Muscle of leg (tissue), 11 donors: ENCODE results near the gene SLC35F1. TPM values are rescaled to one million over a fixed set of nuclear protein-coding genes. Genes with fewer than 3 reads are reported as not detected.

Experiments used
- DNase-seq: peaks from one replicate; pipeline ENCODE4 v3.0.0; 2013
- H3K27ac ChIP-seq: one replicate; pipeline ENCODE4 v1.5.1; 2013; ENCODE audit warnings: mild to moderate bottlenecking, low read length, control low read depth
- H3K27me3 ChIP-seq: one replicate; pipeline ENCODE4 v1.6.1; 2013; ENCODE audit warnings: low read length; ENCODE audit not compliant: control insufficient read depth, insufficient read depth
- H3K36me3 ChIP-seq: one replicate; pipeline ENCODE4 v1.6.1; 2013; ENCODE audit warnings: low read length; ENCODE audit not compliant: control insufficient read depth, insufficient read depth
- H3K4me1 ChIP-seq: one replicate; pipeline ENCODE4 v1.6.1; 2013; ENCODE audit warnings: low read length; ENCODE audit not compliant: control insufficient read depth, insufficient read depth
- H3K4me3 ChIP-seq: one replicate; pipeline ENCODE4 v1.5.1; 2013; ENCODE audit warnings: low read length, control low read depth
- H3K9me3 ChIP-seq: replicated peaks from 2 replicates; pipeline ENCODE4 v1.6.1; 2013; ENCODE audit warnings: low read depth, low read length; ENCODE audit not compliant: control insufficient read depth
- WGBS: methylation state at CpG from one replicate; pipeline ENCODE4 v1.1.5; 2013; ENCODE audit warnings: missing lambda C conversion rate; ENCODE audit not compliant: insufficient coverage; 5-methylcytosine and 5-hydroxymethylcytosine counted together
- polyA plus RNA-seq, 8 donors: library from polyadenylated mRNA; unstranded; fragments of 120-200 nt; gene quantifications; one replicate each; pipeline versions ENCODE4 v1.2.1 to v1.2.3, GENCODE V29; 2013; ENCODE audit warnings: inconsistent platforms in 1 of 8, low replicate concordance in 1 of 8; ENCODE audit not compliant: insufficient read length in 8 of 8, insufficient read depth in 1 of 8
- total RNA-seq: library from RNA; stranded (reverse); fragments of 120-200 nt; gene quantifications from one replicate; pipeline ENCODE4 v1.2.4, GENCODE V29; 2013

SLC35F1 gene
- total and polyA plus RNA-seq, 9 donors, result 1.5 to 6.2 (median 2.1) TPM

DNA sequence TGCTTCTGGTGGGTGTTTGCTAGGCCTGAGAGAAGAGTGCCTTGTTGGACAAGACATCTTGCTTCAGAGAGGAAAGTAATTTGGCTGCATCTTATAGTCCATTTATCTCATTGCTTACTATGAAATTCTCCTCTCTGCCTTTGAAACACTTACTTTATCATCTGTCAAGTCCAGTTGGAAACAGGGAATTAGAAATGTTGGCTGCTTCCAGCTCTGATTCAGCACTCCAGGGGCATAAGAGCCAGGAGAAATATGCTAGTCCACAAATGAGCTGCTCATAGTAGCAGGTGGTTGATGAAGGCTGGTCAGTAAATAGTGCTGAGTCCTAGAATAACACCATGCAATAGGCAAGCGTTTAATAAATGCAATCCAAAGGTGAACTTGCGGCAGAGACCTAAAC lies 227.1 kb downstream of the SLC35F1 start:
- no peak for DNase-seq
- H3K9me3 ChIP-seq, result no peaks in the 10 kb centered on the region
- peaks cover 2% of the 10 kb centered on the region for H3K4me1 ChIP-seq
- no peak overlapping the region for H3K4me3 ChIP-seq
- no peak overlapping the region for H3K27ac ChIP-seq
- no peaks in the 10 kb centered on the region for H3K27me3 ChIP-seq
- whole genome bisulfite sequencing, result 77% methylated on average over 2 of the region's 2 CpGs
- H3K36me3 ChIP-seq, result no peaks in the 10 kb centered on the region

DNA sequence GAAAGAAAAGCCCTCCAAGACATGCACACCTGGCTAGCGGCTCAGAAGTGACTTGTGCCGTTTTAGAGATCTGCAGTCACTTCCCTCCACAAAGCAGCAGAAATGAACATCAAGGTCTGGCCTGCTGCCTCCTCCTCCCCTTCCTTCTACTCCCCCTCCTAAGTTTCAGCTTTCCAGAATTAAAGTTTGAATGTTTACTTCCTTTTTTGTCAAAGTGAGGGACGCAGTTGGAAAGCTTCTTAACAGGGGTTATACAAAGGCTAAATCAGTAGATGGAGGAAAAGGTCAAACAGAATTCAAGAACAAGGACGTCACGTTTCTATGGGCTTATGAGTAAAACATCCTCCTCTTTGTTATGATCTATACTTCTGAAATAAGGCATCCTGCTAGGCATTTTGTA lies 227.7 kb downstream of the SLC35F1 start:
- Histone ChIP-seq H3K27ac (peak overlapping the region; percentile 14), H3K27me3 (no peaks in the 10 kb centered on the region), H3K4me1 (peaks cover 2% of the 10 kb centered on the region), H3K9me3 (no peaks in the 10 kb centered on the region), H3K36me3 (no peaks in the 10 kb centered on the region), H3K4me3 (no peak overlapping the region)
- WGBS, result no CpG with 5 or more reads among the region's 5 CpGs
- peak; percentile 43 for DNase-seq

GRCh38 chr6:118135371-118135770 lies 228.3 kb downstream of the SLC35F1 start:
- 80% methylated on average over 1 of the region's 2 CpGs for WGBS
- H3K4me3 ChIP-seq, result no peak overlapping the region
- H3K36me3 ChIP-seq, result no peaks in the 10 kb centered on the region
- peaks cover 2% of the 10 kb centered on the region for H3K4me1 ChIP-seq
- no peak overlapping the region for H3K27ac ChIP-seq
- DNase-seq, result no peak
- H3K27me3 ChIP-seq, result no peaks in the 10 kb centered on the region
- no peaks in the 10 kb centered on the region for H3K9me3 ChIP-seq

DNA sequence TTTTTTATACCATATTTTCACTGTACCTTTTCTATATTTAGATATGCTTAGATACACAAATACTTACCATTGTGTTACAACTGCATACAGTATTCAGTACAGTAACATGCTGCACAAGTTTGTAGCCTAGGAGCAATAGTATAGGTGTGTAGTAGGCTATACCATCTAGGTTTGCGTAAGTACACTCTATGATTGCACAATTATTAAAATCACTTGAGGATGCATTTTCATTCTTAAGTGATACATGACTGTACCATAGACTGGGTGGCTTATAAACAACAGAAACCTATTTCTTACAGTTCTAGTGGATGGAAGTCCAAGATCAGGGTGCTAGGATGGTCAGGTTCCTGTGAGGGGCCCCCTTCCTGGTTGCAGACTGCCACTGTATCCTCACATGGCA lies 234.1 kb downstream of the SLC35F1 start:
- Histone ChIP-seq H3K36me3 (no peaks in the 10 kb centered on the region), H3K4me3 (no peak overlapping the region), H3K27ac (no peak overlapping the region), H3K9me3 (no peaks in the 10 kb centered on the region), H3K27me3 (no peaks in the 10 kb centered on the region), H3K4me1 (no peaks in the 10 kb centered on the region)
- DNase-seq, result no peak
- no CpG with 5 or more reads among the region's 1 CpG for WGBS

DNA sequence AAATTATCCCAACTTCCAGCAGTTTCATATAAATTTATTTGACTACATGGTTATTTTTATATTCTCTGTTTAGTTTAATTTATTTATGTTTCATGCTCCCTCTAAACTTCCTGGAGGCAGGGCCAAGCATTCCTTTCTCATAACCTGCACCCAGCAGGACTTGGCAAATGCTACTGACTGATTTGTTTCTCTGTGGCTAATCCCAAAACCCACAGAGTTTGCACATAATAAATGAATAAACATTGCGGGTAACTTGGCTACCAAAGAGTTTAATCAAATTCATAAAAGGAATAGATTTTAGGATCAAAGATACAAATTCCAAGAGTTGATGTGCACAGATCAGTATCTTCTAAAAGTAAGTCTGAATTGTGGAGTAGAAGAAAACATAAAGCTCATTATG lies 239.5 kb downstream of the SLC35F1 start:
- WGBS, result no CpG with 5 or more reads among the region's 1 CpG

GRCh38 chr6:118147511-118147910 lies 240.4 kb downstream of the SLC35F1 start:
- Histone ChIP-seq H3K36me3 (no peaks in the 10 kb centered on the region), H3K27me3 (no peaks in the 10 kb centered on the region), H3K9me3 (no peaks in the 10 kb centered on the region), H3K27ac (no peak overlapping the region), H3K4me1 (no peaks in the 10 kb centered on the region), H3K4me3 (no peak overlapping the region)
- 80% methylated on average over 1 of the region's 5 CpGs for WGBS
- DNase-seq, result no peak

More for the DNA sequence above, 239.5 kb downstream of the SLC35F1 start:
- no peak overlapping the region for H3K27ac ChIP-seq
- H3K36me3 ChIP-seq, result no peaks in the 10 kb centered on the region
- DNase-seq, result no peak
- H3K27me3 ChIP-seq, result no peaks in the 10 kb centered on the region
- no peaks in the 10 kb centered on the region for H3K9me3 ChIP-seq
- no peaks in the 10 kb centered on the region for H3K4me1 ChIP-seq
- H3K4me3 ChIP-seq, result no peak overlapping the region

DNA sequence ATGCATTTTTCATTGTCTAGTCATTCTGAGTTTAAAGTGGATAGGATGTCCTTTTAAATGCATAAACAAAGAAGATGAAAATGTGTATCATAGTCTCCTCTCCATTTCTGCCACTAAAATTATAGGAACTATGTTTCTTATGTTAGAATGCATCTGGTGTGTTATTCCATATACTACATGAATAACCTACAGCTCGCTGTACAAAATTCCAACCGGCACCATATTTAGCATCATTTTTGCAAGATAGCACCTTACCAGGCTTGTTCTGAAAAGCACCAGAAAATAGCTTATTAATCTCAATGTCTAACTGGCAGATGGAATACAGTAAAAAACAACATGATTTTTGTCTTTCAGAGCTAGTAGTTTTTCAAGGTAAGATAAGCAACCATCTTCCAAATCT lies 241.5 kb downstream of the SLC35F1 start:
- no peaks in the 10 kb centered on the region for H3K9me3 ChIP-seq
- DNase-seq, result no peak
- no peaks in the 10 kb centered on the region for H3K36me3 ChIP-seq
- WGBS, result no CpG with 5 or more reads among the region's 2 CpGs
- H3K4me1 ChIP-seq, result no peaks in the 10 kb centered on the region
- H3K4me3 ChIP-seq, result no peak overlapping the region
- H3K27ac ChIP-seq, result no peak overlapping the region
- no peaks in the 10 kb centered on the region for H3K27me3 ChIP-seq

DNA sequence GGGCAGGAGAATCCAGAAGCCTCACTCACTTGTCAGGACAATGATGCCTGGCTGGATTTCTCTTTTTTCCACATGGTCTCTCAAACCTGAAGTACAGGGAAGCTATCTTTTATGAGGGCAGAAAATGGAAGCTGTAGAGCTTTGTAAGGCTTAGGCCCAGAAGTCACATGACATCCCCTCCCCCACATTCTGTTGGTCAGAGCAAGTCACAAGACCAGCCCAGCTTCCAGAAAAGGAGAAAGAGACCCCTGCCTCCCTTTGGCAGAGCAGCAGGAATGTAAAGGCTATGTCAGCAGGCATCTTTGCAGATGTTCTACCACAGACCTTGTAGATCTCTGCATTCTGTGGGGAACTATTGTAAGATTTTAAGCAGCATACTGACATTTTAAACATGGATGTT lies 245.5 kb downstream of the SLC35F1 start:
- Histone ChIP-seq H3K27me3 (no peaks in the 10 kb centered on the region), H3K27ac (no peak overlapping the region), H3K4me1 (no peaks in the 10 kb centered on the region), H3K9me3 (no peaks in the 10 kb centered on the region), H3K36me3 (no peaks in the 10 kb centered on the region), H3K4me3 (no peak overlapping the region)
- no peak for DNase-seq

DNA sequence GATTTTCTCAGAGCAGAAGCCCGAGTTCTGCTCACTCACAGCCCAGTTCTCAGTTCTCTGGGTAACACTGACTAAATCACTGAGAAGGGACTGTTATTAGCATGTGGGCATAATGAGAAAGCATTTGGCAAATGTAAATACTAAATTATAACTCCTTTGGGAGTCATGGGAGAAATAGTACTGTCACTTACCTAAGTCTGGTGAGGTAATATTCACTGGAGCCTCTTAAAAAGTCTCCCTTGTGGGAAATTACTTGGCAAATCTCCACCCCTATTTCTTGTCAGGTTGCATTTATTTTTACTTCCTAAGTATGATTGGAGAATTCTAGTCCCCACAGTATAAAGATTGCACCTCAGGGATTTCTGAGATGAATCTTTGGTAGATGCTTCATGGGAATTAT lies 254.3 kb downstream of the SLC35F1 start:
- Histone ChIP-seq H3K27me3 (no peaks in the 10 kb centered on the region), H3K9me3 (no peaks in the 10 kb centered on the region), H3K27ac (no peak overlapping the region), H3K36me3 (no peaks in the 10 kb centered on the region), H3K4me3 (no peak overlapping the region), H3K4me1 (no peaks in the 10 kb centered on the region)
- no CpG with 5 or more reads among the region's 1 CpG for WGBS
- no peak for DNase-seq

- no peak overlapping the region for H3K27ac ChIP-seq
- no peaks in the 10 kb centered on the region for H3K9me3 ChIP-seq
- H3K36me3 ChIP-seq, result no peaks in the 10 kb centered on the region
- no peak overlapping the region for H3K4me3 ChIP-seq
- no CpG with 5 or more reads among the region's 1 CpG for WGBS
- no peaks in the 10 kb centered on the region for H3K27me3 ChIP-seq
- H3K4me1 ChIP-seq, result no peaks in the 10 kb centered on the region
- DNase-seq, result no peak
Observed at GRCh38 chr6:118163542-118163941, 256.5 kb downstream of the SLC35F1 start.

GRCh38 chr6:118165500-118165899 lies 258.4 kb downstream of the SLC35F1 start:
- H3K27me3 ChIP-seq, result no peaks in the 10 kb centered on the region
- no peaks in the 10 kb centered on the region for H3K36me3 ChIP-seq
- no peak overlapping the region for H3K27ac ChIP-seq

More at GRCh38 chr6:118165500-118165899, 258.4 kb downstream of the SLC35F1 start:
- no peaks in the 10 kb centered on the region for H3K9me3 ChIP-seq
- H3K4me3 ChIP-seq, result no peak overlapping the region
- no peaks in the 10 kb centered on the region for H3K4me1 ChIP-seq
- no peak for DNase-seq
- no CpG with 5 or more reads among the region's 1 CpG for WGBS
